Sigmoid colon (tissue), 4 donors: ENCODE measurements around the gene NAA40.

Source experiments
- CTCF ChIP-seq, 4 experiments: fragments of 450-650 bp in 3 of 4; fragments of 200-600 bp in 1 of 4; IDR thresholded peaks; one replicate each; pipeline ENCODE4 v1.5.1; 2016 to 2019; ENCODE audit warnings: antibody characterized with exemption in 4 of 4, mild to moderate bottlenecking in 3 of 4, moderate library complexity in 2 of 4
- POLR2A ChIP-seq, 2 donors: fragments of 450-650 bp; IDR thresholded peaks; one replicate each; pipeline ENCODE4 v1.6.1; 2016; ENCODE audit warnings: antibody characterized with exemption in 2 of 2, mild to moderate bottlenecking in 2 of 2, moderate library complexity in 2 of 2
- POLR2AphosphoS5 ChIP-seq, 4 donors: sonication (generic); formaldehyde crosslinking; IDR thresholded peaks; one replicate each; pipeline ENCODE4 v1.6.1; 2017; ENCODE audit warnings: antibody characterized with exemption in 4 of 4

- peak in 1 of 4 experiments; percentile 21 for TF ChIP-seq CTCF (IDR thresholded peaks at IDR 0.05)
- peak; percentile 87 to 94 (median 91) for TF ChIP-seq POLR2AphosphoS5 (IDR thresholded peaks at IDR 0.05)
- TF ChIP-seq POLR2A (IDR thresholded peaks at IDR 0.05), result peak; percentile 49 to 71
Measured at GRCh38 chr11:63974259-63975143, 35.7 kb downstream of the NAA40 start, which contains the start of gene COX8A.
